NCI-H2029 (cell line): ENCODE measurements around the gene SH2D4B.

Experiments
- DNase-seq: peaks from one replicate; lab custom pipeline; 2025; lab: John Stamatoyannopoulos, UW

SH2D4B gene

DNA sequence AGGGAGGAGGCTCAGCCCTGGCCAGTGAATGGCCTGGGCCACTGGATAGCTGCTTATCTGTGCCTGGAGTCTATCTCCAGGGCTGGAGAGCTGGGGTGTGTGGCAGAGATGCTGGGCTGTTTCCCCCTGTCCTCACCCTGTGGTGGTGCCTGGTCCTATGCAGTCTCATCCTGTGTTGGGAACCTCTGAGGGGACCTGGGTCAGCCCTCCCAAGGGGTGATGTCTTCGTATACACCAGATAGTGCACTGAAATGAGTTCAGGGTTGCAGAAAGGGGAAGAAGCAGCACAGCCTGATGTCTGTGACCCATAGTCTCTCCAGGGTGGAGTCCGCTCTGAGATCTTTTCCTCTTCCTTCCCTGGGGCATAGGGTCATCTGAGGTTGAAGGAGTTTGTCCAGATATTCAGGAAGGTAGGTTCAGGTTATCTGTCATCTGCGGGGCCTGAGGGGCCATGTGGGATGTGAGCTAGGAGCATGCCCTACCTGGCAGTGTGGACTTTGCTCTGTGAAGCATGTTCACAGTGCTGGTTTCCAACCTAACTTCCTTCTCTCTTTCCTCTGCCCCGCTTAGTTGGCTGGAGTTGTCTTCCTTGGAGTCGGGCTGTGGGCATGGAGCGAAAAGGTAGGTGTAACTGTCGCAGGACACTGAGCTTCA, 33.4 kb upstream of the SH2D4B start:
- no peak for DNase-seq

DNA sequence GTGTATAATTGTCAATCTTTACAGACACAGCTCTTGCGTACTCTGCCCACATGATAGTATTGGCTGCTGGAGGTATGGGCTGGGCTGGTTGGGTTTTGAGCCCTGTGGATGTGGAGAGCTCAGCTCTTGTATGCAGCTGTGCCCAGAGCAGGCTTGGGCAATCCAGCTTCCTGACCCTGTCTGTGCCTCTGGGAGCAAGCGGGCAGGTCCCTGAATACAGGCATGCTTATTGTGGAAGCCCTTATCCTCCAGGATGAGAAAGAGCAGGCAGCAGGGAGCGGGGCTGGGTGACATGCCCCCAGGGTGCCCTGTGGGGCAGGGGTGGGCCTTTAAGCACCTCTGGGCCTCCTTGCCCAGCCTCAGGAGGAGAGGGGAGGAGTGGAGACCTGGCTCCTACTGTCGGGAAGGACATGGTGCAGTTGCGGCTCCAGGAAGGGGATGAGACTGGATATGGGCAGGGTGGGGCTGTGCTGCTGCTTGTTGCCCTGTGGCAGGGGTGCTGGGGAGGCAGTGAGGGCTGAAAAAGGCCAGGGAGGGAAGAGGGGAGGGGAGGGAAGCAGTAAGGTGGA, 32.7 kb upstream of the SH2D4B start:
- DNase-seq: no peak

DNA sequence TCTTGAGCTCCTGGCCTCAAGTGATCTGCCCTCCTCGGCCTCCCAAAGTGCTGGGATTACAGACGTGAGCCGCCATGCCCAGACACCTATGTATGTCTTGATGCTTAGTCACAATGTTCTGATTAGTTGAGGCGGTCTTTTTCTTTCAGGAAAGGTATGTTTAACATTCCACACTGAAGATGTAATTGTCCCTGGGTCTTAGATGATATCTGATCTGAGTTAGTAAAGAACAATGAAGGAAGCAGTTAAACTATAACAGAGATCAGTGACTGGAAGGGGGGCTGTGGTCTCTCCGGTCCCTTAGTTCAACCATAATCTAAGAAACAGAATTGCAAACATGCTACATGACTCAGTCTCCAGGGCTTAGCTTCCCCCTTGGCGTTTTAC, 31.5 kb upstream of the SH2D4B start:
- no peak for DNase-seq

GRCh38 chr10:80506836-80507487, 30.7 kb upstream of the SH2D4B start:
- no peak for DNase-seq

DNA sequence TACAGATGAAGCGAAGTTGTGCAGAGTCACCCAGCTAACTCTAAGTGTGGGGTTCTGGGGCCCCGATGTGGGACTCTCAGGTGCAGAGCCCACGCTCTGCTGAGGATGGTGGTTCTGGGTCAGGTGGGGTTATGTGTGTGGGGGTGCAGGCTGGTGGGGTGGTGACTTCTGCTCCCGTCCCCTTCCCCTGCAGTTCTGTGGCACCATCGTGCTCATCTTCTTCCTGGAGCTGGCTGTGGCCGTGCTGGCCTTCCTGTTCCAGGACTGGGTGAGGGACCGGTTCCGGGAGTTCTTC, 28.6 kb upstream of the SH2D4B start:
- no peak for DNase-seq

DNA sequence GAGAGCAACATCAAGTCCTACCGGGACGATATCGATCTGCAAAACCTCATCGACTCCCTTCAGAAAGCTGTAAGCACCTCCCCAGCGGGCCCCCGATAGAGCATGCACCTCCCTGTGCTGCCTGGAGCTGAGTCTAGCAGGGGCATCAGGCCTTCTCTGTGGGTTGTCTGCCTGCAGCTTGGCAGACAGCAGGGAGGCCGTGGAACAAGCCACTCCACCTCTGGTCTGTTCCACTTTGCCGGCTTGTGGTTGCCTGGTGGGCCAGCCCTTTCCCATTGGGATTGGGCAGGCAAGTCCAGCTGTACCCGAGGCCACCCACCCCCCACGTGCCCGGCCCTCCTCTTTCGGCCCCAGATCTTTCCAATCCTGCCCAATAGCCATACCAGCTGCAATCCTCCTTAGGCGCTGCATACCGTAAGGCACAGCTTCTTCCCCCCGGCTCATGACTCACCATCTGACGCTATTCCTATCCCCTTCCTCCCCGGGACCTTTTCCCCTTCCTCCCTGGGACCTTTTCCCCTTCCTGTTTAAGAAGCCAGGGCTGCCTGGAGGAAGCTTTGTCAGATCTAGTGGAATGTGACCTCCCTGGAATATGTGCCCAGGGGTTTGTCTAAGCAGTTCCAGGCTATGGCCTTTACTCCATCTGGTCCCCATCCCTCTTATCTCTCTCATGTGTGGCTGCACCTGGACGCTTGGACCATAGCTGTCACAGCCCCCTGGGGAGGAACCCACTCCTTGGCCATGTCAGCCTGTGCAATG, 28.1 kb upstream of the SH2D4B start:
- DNase-seq: no peak

GRCh38 chr10:80512031-80512526, 25.6 kb upstream of the SH2D4B start:
- no peak for DNase-seq

DNA sequence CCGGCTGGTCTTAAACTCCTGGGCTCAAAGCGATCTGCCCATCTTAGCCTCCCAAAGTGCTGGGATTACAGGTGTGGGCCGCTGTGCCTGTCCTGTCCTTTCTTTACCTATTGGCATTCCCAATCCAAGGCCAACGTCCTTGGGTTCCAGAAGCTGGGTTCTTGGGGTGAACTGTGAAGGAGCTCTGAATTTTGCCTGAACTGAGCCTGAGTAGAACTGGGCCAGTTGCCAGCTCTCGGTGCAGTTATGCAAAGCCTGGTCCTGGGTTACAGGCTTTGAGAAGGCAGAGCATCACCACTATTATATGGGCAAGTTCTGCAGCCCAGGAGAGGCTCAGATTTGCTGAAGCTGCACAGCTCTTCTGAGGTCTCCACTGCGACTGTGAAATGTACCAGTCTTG, 24.6 kb upstream of the SH2D4B start:
- no peak for DNase-seq

DNA sequence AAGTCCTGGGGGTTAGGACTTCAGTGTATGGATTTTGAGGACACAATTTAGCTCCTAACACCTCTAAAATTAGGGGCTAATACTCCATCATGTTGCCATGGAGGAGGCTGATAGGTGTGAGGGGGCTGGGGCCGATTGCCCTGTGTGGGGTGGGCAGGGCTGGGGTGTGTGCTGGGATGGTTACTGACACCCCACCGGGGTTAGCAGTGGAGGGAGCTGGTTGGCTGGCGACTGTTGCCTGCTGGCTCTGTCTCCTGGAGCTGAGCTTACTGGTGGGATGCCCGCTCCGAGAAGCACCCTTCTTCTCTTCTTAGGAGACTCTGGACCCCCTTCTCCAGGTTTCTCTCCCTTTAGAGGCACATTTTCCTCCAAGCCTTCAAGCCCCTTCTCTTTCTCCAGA, 22.2 kb upstream of the SH2D4B start:
- no peak for DNase-seq

DNA sequence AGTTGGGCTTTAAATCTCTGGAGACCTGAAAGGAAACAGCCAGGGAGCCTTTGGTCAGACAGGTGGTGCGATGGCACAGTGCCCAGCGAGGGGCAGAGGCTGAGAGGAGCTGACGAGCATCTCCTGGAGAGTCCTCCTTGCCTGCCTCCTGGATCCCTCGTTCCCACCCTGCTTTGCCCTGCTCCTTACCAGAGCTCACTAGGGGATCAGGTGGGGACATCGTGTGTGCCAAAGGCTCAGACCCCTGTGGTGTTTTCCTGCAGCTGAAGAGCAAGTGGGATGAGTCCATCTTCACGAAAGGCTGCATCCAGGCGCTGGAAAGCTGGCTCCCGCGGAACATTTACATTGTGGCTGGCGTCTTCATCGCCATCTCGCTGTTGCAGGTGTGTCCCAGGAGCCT, 21.8 kb upstream of the SH2D4B start:
- DNase-seq: no peak

GRCh38 chr10:80516506-80517075, 21.1 kb upstream of the SH2D4B start:
- DNase-seq: no peak

DNA sequence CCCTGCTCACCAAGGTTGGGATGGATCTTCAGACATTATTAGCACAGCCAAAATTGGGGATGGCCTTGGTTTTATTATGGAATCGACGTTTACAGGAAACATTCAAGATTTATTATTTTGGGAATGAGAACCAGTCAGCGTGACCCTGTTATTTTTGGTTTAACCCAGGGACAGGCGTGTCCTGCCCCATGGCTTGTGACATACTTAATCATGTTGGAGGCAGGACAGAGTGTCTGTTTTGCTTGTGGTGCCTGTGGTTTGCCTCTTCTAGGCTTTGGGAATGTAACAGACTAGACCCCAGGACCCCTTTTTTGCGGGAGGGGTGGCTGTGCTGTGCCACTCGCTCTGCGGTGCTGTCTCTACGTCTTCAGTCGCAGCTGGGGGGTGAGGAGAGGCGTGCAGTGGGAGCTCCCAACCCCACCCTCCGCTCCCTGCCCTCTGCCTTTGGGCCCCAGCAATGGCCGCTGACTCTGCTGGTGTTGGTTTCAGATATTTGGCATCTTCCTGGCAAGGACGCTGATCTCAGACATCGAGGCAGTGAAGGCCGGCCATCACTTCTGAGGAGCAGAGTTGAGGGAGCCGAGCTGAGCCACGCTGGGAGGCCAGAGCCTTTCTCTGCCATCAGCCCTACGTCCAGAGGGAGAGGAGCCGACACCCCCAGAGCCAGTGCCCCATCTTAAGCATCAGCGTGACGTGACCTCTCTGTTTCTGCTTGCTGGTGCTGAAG, 20.1 kb upstream of the SH2D4B start:
- no peak for DNase-seq

GRCh38 chr10:80518143-80518806, 19.4 kb upstream of the SH2D4B start:
- DNase-seq: no peak

- DNase-seq: no peak
Observed at GRCh38 chr10:80518807-80519360, 18.8 kb upstream of the SH2D4B start.

- no peak for DNase-seq
Observed at GRCh38 chr10:80519936-80520650, 17.6 kb upstream of the SH2D4B start.

DNA sequence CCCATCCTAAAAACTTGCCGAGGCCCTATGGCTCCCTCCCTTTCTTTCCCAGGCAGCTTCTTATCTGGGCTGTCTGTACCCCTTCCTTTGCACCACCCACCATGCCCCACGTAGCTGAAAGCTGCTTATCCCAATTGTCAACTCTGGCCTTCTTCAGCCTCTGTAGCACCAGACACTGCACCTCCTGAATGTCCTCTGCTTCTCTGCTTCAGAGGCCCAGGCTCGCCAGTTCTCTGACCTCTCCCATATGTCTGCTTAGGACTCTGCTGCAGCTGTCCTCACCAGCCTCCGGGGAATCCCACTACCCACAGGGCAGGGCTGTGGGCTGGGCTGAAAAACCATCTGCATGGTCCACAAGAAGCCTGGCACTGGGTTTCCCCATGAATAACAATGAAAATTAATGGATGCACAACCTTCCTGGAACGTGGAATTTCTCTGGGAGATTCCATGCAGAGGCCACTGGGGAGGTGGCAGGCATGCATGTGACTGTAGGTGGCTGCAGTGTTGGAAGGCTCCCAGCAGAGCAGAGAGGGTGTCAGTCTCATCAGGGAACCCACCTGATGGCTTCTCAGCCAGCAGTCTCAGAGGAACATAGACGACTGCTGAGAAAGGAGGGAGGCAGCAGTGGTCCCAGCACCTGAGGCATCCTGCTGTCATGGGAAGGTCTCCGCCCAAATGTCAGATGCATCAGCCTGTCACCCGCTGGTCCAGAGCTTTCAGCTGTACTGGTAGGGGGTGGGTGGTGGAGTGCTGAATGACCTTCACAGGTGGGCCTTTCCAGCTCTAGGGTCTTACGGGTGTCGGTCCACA, 16.8 kb upstream of the SH2D4B start:
- no peak for DNase-seq

DNA sequence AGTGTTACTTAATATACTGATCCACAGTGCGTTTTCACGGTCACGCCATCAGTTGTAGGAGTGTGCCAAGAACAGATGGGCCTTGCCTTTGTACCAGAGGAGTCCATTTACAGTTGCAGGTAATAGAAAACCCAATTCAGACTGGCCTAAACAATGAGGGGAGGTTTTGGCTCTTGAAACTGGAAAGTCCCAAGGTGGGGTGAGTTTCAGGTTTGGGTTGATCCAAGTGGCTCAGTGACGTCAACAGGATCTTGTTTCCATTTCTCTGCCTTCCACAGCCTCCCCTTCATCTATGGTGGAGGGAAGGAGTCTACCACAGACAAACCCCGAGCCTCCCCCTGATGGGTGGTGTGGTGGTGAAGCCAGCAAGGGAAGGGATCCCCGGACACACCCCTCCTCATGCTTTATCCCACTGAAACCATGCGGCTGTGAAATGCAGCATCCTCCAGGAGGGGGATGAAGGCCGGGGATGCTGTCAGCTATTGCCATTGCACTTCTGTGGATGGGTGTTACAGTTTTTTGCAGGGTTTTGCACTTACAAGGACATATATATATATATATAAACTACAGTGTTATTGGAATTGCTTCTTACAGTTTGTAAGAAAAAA, 14.8 kb upstream of the SH2D4B start:
- DNase-seq: no peak

DNA sequence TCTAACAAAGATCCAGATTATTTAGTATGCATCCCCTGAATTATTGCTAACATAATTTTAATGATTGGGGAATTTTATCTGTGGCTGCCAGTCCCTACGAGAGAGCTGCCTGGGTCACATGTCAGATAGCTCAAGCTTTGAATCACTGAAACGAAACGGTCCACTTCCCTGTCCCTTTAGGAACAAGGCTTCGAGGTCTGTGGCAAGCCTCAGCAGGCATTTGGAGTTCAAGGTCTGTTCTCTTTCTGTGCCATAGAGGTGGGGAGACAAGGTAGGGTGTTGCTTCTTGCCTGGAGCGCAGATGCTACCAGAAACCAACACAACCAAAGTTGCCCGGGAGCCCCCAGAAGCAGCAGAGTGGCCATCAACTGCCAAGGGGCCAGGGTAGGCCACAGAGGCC, 13.9 kb upstream of the SH2D4B start:
- DNase-seq: no peak
